SK-N-SH (cell line): Measurements from ENCODE around the gene FAM83F.

Source experiments
- CTCF ChIP-seq: fragments of 200-600 bp; sonication (generic); IDR thresholded peaks from 2 replicates; pipeline ENCODE4 v1.6.1; 2017; ENCODE audit warnings: antibody characterized with exemption, mild to moderate bottlenecking, moderate library complexity
- EZH2phosphoT487 ChIP-seq: fragments of 200-600 bp; sonication (generic); IDR thresholded peaks from 2 replicates; pipeline ENCODE4 v1.6.1; 2017; ENCODE audit warnings: low read depth, mixed run types, mild to moderate bottlenecking, antibody characterized with exemption, moderate library complexity, borderline replicate concordance
- GATA2 ChIP-seq: sonication (generic); formaldehyde crosslinking; IDR thresholded peaks from 2 replicates; pipeline ENCODE4 v1.5.0; 2020; ENCODE audit warnings: mild to moderate bottlenecking, missing genetic modification reagents
- MEF2A ChIP-seq: IDR thresholded peaks from 2 replicates; pipeline ENCODE4 v1.4.0; 2012; ENCODE audit warnings: low read depth, borderline replicate concordance
- POLR2AphosphoS5 ChIP-seq: IDR thresholded peaks from 2 replicates; pipeline ENCODE4 v1.6.1; 2012; ENCODE audit warnings: low read depth, low read length
- SIN3A ChIP-seq: IDR thresholded peaks from 2 replicates; pipeline ENCODE4 v1.6.1; 2012; ENCODE audit warnings: low read depth, mild to moderate bottlenecking, low read length, moderate library complexity, borderline replicate concordance
- SMC3 ChIP-seq: IDR thresholded peaks from 2 replicates; pipeline ENCODE4 v1.6.1; 2012; ENCODE audit warnings: low read depth, low read length, improper control_type of control experiment
- TF ChIP-seq, protein P1 (sequence below): IDR thresholded peaks from 2 replicates; pipeline ENCODE4 v1.6.1; 2012; ENCODE audit warnings: mild to moderate bottlenecking, low read depth, low read length, moderate library complexity
- TF ChIP-seq, protein P2 (sequence below): IDR thresholded peaks from 2 replicates; pipeline ENCODE4 v1.4.0; 2012; ENCODE audit warnings: low read depth

DNA sequence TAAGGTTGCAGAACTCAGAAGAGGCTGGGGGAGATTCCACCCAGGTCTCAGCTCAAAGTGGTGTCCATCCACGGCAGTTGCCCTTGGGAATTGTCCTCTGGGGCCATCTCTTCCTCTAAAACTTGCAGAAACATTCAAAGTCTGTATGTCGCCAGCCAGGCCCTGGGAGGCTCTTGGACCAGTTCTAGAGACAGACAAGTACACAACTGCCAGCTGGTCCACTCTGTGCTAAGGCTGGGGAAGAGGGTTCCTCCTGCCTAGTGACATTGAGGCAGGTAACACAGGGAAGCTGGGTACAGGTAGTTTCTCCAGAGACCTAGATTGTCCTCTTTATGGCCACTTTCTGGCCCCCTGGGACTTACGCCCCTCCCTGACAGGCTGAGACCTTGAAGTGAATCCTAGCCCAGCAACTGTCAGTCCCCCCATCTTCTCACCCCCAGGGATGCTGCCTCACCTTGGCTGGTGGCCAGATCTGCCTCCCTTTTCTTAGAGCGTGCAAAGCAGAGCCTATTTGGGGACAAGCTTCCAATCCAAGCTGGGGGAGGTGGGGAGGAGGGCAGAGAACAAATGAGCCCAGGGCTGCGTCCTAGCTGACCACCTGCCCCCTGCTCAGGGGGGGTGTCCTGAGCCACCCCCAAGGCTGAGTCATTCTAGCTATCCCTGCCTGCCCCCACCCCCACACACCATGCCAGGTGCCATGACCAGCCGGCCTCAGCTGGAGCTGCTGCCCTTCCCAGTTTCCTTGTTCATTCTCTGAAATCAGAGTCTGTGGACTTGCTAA is 8.4 kb downstream of the FAM83F start:
- TF ChIP-seq MEF2A (no peak), POLR2AphosphoS5 (no peak), SMC3 (no peak), GATA2 (CRISPR knock-in tag) (no peak), EZH2phosphoT487 (no peak), CTCF (no peak), SIN3A (no peak)
- TF ChIP-seq, protein P1, sequence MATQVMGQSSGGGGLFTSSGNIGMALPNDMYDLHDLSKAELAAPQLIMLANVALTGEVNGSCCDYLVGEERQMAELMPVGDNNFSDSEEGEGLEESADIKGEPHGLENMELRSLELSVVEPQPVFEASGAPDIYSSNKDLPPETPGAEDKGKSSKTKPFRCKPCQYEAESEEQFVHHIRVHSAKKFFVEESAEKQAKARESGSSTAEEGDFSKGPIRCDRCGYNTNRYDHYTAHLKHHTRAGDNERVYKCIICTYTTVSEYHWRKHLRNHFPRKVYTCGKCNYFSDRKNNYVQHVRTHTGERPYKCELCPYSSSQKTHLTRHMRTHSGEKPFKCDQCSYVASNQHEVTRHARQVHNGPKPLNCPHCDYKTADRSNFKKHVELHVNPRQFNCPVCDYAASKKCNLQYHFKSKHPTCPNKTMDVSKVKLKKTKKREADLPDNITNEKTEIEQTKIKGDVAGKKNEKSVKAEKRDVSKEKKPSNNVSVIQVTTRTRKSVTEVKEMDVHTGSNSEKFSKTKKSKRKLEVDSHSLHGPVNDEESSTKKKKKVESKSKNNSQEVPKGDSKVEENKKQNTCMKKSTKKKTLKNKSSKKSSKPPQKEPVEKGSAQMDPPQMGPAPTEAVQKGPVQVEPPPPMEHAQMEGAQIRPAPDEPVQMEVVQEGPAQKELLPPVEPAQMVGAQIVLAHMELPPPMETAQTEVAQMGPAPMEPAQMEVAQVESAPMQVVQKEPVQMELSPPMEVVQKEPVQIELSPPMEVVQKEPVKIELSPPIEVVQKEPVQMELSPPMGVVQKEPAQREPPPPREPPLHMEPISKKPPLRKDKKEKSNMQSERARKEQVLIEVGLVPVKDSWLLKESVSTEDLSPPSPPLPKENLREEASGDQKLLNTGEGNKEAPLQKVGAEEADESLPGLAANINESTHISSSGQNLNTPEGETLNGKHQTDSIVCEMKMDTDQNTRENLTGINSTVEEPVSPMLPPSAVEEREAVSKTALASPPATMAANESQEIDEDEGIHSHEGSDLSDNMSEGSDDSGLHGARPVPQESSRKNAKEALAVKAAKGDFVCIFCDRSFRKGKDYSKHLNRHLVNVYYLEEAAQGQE, result no peak
- TF ChIP-seq, protein P2, sequence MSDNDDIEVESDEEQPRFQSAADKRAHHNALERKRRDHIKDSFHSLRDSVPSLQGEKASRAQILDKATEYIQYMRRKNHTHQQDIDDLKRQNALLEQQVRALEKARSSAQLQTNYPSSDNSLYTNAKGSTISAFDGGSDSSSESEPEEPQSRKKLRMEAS, result no peak
